ENCODE results near the gene TSSK3. TPM values are rescaled to one million over a fixed set of nuclear protein-coding genes. Genes with fewer than 3 reads are reported as not detected.

TSSK3 gene
- total and polyA plus RNA-seq, 2 donors (not counting 3 experiments of a cell fraction or from before 2014, with no cell fraction given): 0.42 to 0.65 TPM

GRCh38 chr1:32331549-32331948 lies 30.8 kb upstream of the TSSK3 start:
- BruUV-seq (replicated peaks): no TSS peak
- ChIA-PET POLR2A (interaction anchor here (1.0 to 1.3 kb wide), 2 partner anchors 10 to 91 kb away, joined by 3 to 4 read pairs; no protein-coding TSS in a partner anchor), CTCF (interaction anchor here (0.7 to 2.1 kb wide), 5 partner anchors 15 to 116 kb away, joined by 3 to 12 read pairs (median 4); no protein-coding TSS in a partner anchor)
- intact Hi-C loops (cut with micrococcal nuclease) (no loop called here), dilution Hi-C loops (cut with MboI; ENCODE audit: extremely low pct_ligation_motif_present, low sequenced_read_pairs) (no loop called here)
- H4K20me1 ChIP-seq (replicated peaks; ENCODE audit: control insufficient read depth, extremely low read depth, insufficient read depth, low read length): no peaks in the 10 kb centered on the region
- no peak overlapping the region for H3K27ac ChIP-seq (ENCODE audit: insufficient read depth, low read depth, low read length)
- H3K9me3 ChIP-seq (replicated peaks; ENCODE audit: control insufficient read depth, insufficient read depth, low read length): no peaks in the 10 kb centered on the region
- no peak overlapping the region for H3K9ac ChIP-seq (replicated peaks; ENCODE audit: extremely low read depth, insufficient read depth, low read length)
- H3K27me3 ChIP-seq (ENCODE audit: control insufficient read depth in 2 of 2, insufficient read depth in 2 of 2, low read length in 2 of 2): no peaks in the 10 kb centered on the region
- H3K4me1 ChIP-seq (ENCODE audit: control insufficient read depth, extremely low read depth, insufficient read depth, low read length): peaks cover 14% of the 10 kb centered on the region
- peaks cover 18 to 51% of the 10 kb centered on the region in 2 experiments for H3K36me3 ChIP-seq (ENCODE audit: control insufficient read depth in 2 of 2, extremely low read depth in 1 of 2, insufficient read depth in 2 of 2, low read length in 2 of 2)
- H3K4me2 ChIP-seq (ENCODE audit: insufficient read depth, low read length): no peak overlapping the region
- TF ChIP-seq JUN (IDR thresholded peaks at IDR 0.05; ENCODE audit: borderline replicate concordance, insufficient read depth, insufficient read length, low read depth) (no peak), EZH2 (IDR thresholded peaks at IDR 0.05; ENCODE audit: borderline replicate concordance, low read depth, low read length, severe bottlenecking) (no peak), POLR2AphosphoS5 (IDR thresholded peaks at IDR 0.05; ENCODE audit: insufficient read depth, low read depth, low read length) (no peak), MAX (IDR thresholded peaks at IDR 0.05; ENCODE audit: insufficient read depth, insufficient read length) (no peak), CTCF (IDR thresholded peaks at IDR 0.05; ENCODE audit: extremely low read depth in 1 of 2, insufficient read depth in 1 of 2, low read depth in 1 of 2, low read length in 2 of 2) (no peak), POLR2A (IDR thresholded peaks at IDR 0.05; ENCODE audit: low read depth, low read length) (no peak), MYC (IDR thresholded peaks at IDR 0.05; ENCODE audit: low read depth, low read length) (no peak), GATA2 (IDR thresholded peaks at IDR 0.05; ENCODE audit: insufficient read depth, insufficient read length, low read depth, low read length) (no peak), FOS (IDR thresholded peaks at IDR 0.05; ENCODE audit: borderline replicate concordance, insufficient read depth, low read length) (no peak)
- FAIRE-seq: no peak
- no peak overlapping the region for H2AFZ ChIP-seq (ENCODE audit: low read depth, low read length)
- H3K9me1 ChIP-seq (replicated peaks; ENCODE audit: control insufficient read depth, extremely low read depth, insufficient read depth, low read length): no peaks in the 10 kb centered on the region
- H3K4me3 ChIP-seq (replicated peaks in 1 of 3; ENCODE audit: insufficient read depth in 1 of 3, low read depth in 1 of 3, low read length in 3 of 3): no peak overlapping the region
- H3K79me2 ChIP-seq (ENCODE audit: control insufficient read depth, insufficient read depth, low read length): peaks cover 19% of the 10 kb centered on the region
- DNase-seq (ENCODE audit: low read depth, low spot score): no peak
